GM21619 (cell line): ENCODE results near the gene IL9R.
"Not testable (repeated sequence)": the region's sequence is repeated elsewhere in the genome, so short reads cannot be mapped to it uniquely, and the experiment has no call there.

Experiments used
- ATAC-seq: cut with Tn5 transposase; IDR thresholded peaks from one replicate; pipeline ENCODE4 v1.9.1; 2021; ENCODE audit not compliant: unreplicated experiment

IL9R gene

DNA sequence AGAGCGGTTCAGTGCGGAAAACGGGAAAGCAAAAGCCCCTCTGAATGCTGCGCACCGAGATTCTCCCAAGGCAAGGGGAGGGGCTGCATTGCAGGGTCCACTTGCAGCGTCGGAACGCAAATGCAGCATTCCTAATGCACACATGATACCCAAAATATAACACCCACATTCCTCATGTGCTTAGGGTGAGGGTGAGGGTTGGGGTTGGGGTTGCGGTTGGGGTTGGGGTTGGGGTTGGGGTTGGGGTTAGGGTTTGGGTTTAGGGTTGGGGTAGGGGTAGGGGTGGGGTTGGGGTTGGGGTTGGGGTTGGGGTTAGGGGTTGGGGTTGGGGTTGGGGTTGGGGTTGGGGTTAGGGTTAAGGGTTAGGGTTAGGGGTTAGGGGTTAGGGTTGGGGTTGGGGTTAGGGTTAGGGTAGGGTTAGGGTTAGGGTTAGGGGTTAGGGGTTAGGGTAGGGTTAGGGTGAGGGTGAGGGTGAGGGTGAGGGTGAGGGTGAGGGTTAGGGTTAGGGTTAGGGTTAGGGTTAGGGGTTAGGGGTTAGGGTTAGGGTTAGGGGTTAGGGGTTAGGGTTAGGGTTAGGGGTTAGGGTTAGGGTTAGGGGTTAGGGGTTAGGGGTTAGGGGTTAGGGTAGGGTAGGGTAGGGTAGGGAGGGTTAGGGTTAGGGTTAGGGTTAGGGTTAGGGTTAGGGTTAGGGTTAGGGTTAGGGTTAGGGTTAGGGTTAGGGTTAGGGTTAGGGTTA, 32.4 kb downstream of the IL9R start:
- not testable (repeated sequence) for ATAC-seq

DNA sequence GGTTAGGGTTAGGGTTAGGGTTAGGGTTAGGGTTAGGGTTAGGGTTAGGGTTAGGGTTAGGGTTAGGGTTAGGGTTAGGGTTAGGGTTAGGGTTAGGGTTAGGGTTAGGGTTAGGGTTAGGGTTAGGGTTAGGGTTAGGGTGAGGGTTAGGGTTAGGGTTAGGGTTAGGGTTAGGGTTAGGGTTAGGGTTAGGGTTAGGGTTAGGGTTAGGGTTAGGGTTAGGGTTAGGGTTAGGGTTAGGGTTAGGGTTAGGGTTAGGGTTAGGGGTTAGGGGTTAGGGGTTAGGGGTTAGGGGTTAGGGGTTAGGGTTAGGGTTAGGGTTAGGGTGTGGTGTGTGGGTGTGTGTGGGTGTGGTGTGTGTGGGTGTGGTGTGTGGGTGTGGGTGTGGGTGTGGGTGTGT, 33.0 kb downstream of the IL9R start:
- ATAC-seq, result not testable (repeated sequence)
